Endothelial cell of umbilical vein (primary cell): ENCODE data around the gene ZNF385C. TPM values are rescaled to one million over a fixed set of nuclear protein-coding genes. Genes with fewer than 3 reads are reported as not detected.
"Not testable (repeated sequence)": the region's sequence is repeated elsewhere in the genome, so short reads cannot be mapped to it uniquely, and the experiment has no call there.

Source experiments
- BruUV-seq: library from RNA; stranded (reverse); fragments of 400-500 nt; replicated peaks from 2 replicates; lab custom pipeline; 2021; lab: Mats Ljungman, UMichigan
- CTCF ChIA-PET: fragments of 300-600, 350-600 bp; sonication (Branson Sonifier 250); formaldehyde crosslinking; loops from one replicate; lab custom pipeline; 2021; ENCODE audit warnings: antibody characterized with exemption, inconsistent platforms; lab: Charles Lee
- POLR2A ChIA-PET: fragments of 300-600, 350-600 bp; sonication (Branson Sonifier 250); formaldehyde crosslinking; loops from one replicate; lab custom pipeline; 2021; ENCODE audit warnings: antibody characterized with exemption, inconsistent platforms; lab: Charles Lee
- DNase-seq: peaks from one replicate; pipeline ENCODE4 v3.0.0-alpha.2; 2011; ENCODE audit warnings: low read depth, low spot score
- FAIRE-seq: peaks from 2 replicates; lab custom pipeline; 2011; peaks lifted over from hg19 to GRCh38; lab: Jason Lieb, UNC
- H2AFZ ChIP-seq: 2 replicates; pipeline ENCODE4 v1.6.0; 2012; ENCODE audit warnings: low read depth, low read length, control low read depth, inconsistent platforms
- H3K27ac ChIP-seq: 2 replicates; pipeline ENCODE4 v1.5.1; 2011; ENCODE audit warnings: low read depth, mild to moderate bottlenecking, control low read depth, low read length, moderate library complexity; ENCODE audit not compliant: insufficient read depth
- H3K27me3 ChIP-seq, 2 experiments: 2 replicates each; pipeline versions ENCODE4 v1.6.0 to v1.6.1; 2011; ENCODE audit warnings: low read length in 2 of 2, mixed read lengths in 1 of 2; ENCODE audit not compliant: control insufficient read depth in 2 of 2, insufficient read depth in 2 of 2
- H3K36me3 ChIP-seq, 2 experiments: 2 replicates in 1 of 2; 3 replicates in 1 of 2; pipeline ENCODE4 v1.5.1; 2011; ENCODE audit warnings: low read length in 2 of 2, mild to moderate bottlenecking in 1 of 2, moderate library complexity in 1 of 2; ENCODE audit not compliant: control insufficient read depth in 2 of 2, insufficient read depth in 2 of 2; ENCODE audit errors: extremely low read depth in 1 of 2
- H3K4me1 ChIP-seq: 3 replicates; pipeline ENCODE4 v1.5.1; 2011; ENCODE audit warnings: mild to moderate bottlenecking, low read length; ENCODE audit not compliant: control insufficient read depth, insufficient read depth; ENCODE audit errors: extremely low read depth
- H3K4me2 ChIP-seq: 2 replicates; pipeline ENCODE4 v1.6.1; 2011; ENCODE audit warnings: low read length, control low read depth, mixed read lengths; ENCODE audit not compliant: insufficient read depth
- H3K4me3 ChIP-seq, 3 experiments: fragments of 200-600 bp in 1 of 3; sonication (generic), shearing (Covaris generic) in 1 of 3; replicated peaks in 1 of 3; 2 replicates each; pipeline ENCODE4 v1.5.1; 2011 to 2016; ENCODE audit warnings: control low read depth in 3 of 3, low read length in 3 of 3, mild to moderate bottlenecking in 2 of 3, inconsistent platforms in 1 of 3, low read depth in 1 of 3, moderate library complexity in 1 of 3; ENCODE audit not compliant: insufficient read depth in 1 of 3
- H3K79me2 ChIP-seq: 2 replicates; pipeline ENCODE4 v1.6.0; 2012; ENCODE audit warnings: low read length, inconsistent platforms; ENCODE audit not compliant: control insufficient read depth, insufficient read depth
- H3K9ac ChIP-seq: replicated peaks from 2 replicates; pipeline ENCODE3; 2011; ENCODE audit warnings: low read length, control low read depth; ENCODE audit not compliant: insufficient read depth; ENCODE audit errors: extremely low read depth
- H3K9me1 ChIP-seq: replicated peaks from 3 replicates; pipeline ENCODE4 v1.6.0; 2011; ENCODE audit warnings: mild to moderate bottlenecking, low read length; ENCODE audit not compliant: control insufficient read depth, insufficient read depth; ENCODE audit errors: extremely low read depth
- H3K9me3 ChIP-seq: replicated peaks from 2 replicates; pipeline ENCODE4 v1.5.1; 2012; ENCODE audit warnings: low read length, inconsistent platforms; ENCODE audit not compliant: control insufficient read depth, insufficient read depth
- H4K20me1 ChIP-seq: replicated peaks from 2 replicates; pipeline ENCODE3; 2011; ENCODE audit warnings: mild to moderate bottlenecking, low read length; ENCODE audit not compliant: control insufficient read depth, insufficient read depth; ENCODE audit errors: extremely low read depth
- EZH2 ChIP-seq: IDR thresholded peaks from 2 replicates; pipeline ENCODE4 v1.6.1; 2012; ENCODE audit warnings: borderline replicate concordance, low read depth, mild to moderate bottlenecking, moderate library complexity, low read length, inconsistent platforms; ENCODE audit not compliant: severe bottlenecking
- FOS ChIP-seq: IDR thresholded peaks from 2 replicates; pipeline ENCODE4 v1.6.1; 2011; ENCODE audit warnings: mild to moderate bottlenecking, low read length, moderate library complexity, borderline replicate concordance; ENCODE audit not compliant: insufficient read depth
- GATA2 ChIP-seq: IDR thresholded peaks from 2 replicates; pipeline ENCODE4 v1.7.0; 2011; ENCODE audit warnings: low read depth, mild to moderate bottlenecking, moderate library complexity, mixed read lengths, low read length; ENCODE audit not compliant: insufficient read length, insufficient read depth
- JUN ChIP-seq: IDR thresholded peaks from 2 replicates; pipeline ENCODE4 v1.6.1; 2011; ENCODE audit warnings: borderline replicate concordance, low read depth; ENCODE audit not compliant: insufficient read length, insufficient read depth
- MYC ChIP-seq: IDR thresholded peaks from one replicate; pipeline ENCODE4 v1.6.1; 2011; ENCODE audit warnings: mild to moderate bottlenecking, low read depth, low read length
- POLR2A ChIP-seq: IDR thresholded peaks from 2 replicates; pipeline ENCODE4 v1.6.1; 2012; ENCODE audit warnings: low read depth, mild to moderate bottlenecking, control low read depth, low read length
- POLR2AphosphoS5 ChIP-seq: IDR thresholded peaks from 2 replicates; pipeline ENCODE4 v1.6.1; 2012; ENCODE audit warnings: low read depth, mild to moderate bottlenecking, control low read depth, low read length, moderate library complexity; ENCODE audit not compliant: insufficient read depth
- dilution Hi-C: fragments of 300-500 bp; cut with MboI; formaldehyde crosslinking; loops from one replicate; pipeline ENCODE4 v1.15.0; 2019; ENCODE audit warnings: low sequenced_read_pairs; ENCODE audit not compliant: extremely low pct_ligation_motif_present
- intact Hi-C: fragments of 100-400 bp; cut with micrococcal nuclease; formaldehyde crosslinking; loops from one replicate; pipeline ENCODE4 v1.10.0; 2022
- polyA plus RNA-seq, 4 experiments: library from polyadenylated mRNA; depleted of rRNA in 3 of 4; stranded (reverse) in 3 of 4; unstranded in 1 of 4; fragments of >200 nt; gene quantifications; 2 replicates each; pipeline versions ENCODE4 v1.2.1 to v1.2.3, GENCODE V29; 2011 to 2012; ENCODE audit warnings: missing spikeins in 1 of 4
- total RNA-seq: library from RNA; stranded (reverse); gene quantifications from 2 replicates; pipeline ENCODE4 v1.2.3, GENCODE V29; 2021
- TF ChIP-seq, protein P1 (sequence below), 2 donors: IDR thresholded peaks; 1 replicate in 1 of 2; 2 replicates in 1 of 2; pipeline ENCODE4 v1.5.1; 2011; ENCODE audit warnings: low read length in 2 of 2, mild to moderate bottlenecking in 2 of 2, moderate library complexity in 2 of 2, control low read depth in 1 of 2, inconsistent platforms in 1 of 2, low read depth in 1 of 2; ENCODE audit not compliant: insufficient read depth in 1 of 2; ENCODE audit errors: extremely low read depth in 1 of 2
- TF ChIP-seq, protein P2 (sequence below): IDR thresholded peaks from 2 replicates; pipeline ENCODE4 v1.6.1; 2011; ENCODE audit not compliant: insufficient read depth, insufficient read length

The ZNF385C gene
- total and polyA plus RNA-seq, 2 donors (not counting 3 experiments of a cell fraction or from before 2014, with no cell fraction given), result 0.07 TPM; not detected in 1

DNA sequence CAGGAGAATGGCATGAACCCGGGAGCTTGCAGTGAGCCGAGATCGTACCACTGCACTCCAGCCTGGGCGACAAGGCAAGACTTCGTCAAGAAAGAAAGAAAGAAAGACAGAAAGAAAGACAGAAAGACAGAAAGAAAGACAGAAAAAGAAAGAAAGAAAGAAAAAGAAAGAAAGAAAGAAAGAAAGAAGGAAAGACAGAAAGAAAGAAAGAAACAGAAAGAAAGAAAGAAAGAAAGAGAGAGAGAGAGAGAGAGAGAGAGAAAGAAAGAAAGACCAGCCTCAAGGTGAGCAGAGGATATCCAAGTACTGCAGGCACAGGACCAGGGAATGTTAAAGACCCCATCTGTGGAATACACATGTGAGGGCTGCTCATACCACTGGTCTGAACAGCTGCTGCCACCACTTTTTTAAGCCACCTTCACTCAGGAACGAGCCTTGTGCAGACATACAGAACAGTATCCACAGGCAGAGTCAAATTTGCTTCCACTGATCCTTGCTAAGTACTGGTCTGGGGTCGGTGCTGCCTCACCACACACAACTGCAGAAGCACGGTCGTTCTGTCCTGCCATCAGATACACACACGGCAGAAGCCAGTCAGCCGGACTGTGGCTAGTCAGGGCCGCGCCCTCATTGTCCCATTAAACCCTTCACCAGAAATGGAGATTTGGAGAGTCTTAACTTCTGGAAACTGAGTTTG lies 48.8 kb upstream of the ZNF385C start:
- CTCF ChIA-PET, result interaction anchor here (0.7 kb wide), 1 partner anchor 34 kb away, joined by 3 read pairs; no protein-coding TSS in a partner anchor
- Histone ChIP-seq H3K9me3 (no peaks in the 10 kb centered on the region), H3K9me1 (no peaks in the 10 kb centered on the region), H4K20me1 (no peaks in the 10 kb centered on the region), H3K9ac (no peak overlapping the region), H2AFZ (no peak overlapping the region), H3K4me3 (no peak overlapping the region), H3K4me1 (no peaks in the 10 kb centered on the region), H3K36me3 (peaks cover 4 to 23% of the 10 kb centered on the region in 2 experiments), H3K4me2 (no peak overlapping the region), H3K79me2 (peaks cover 92% of the 10 kb centered on the region), H3K27me3 (no peaks in the 10 kb centered on the region), H3K27ac (no peak overlapping the region)
- POLR2A ChIA-PET, result no interaction called here
- dilution Hi-C loops, result no loop called here
- TF ChIP-seq GATA2 (no peak), POLR2A (no peak), JUN (no peak), POLR2AphosphoS5 (no peak), MYC (no peak), FOS (no peak), EZH2 (no peak)
- TF ChIP-seq, protein P1, sequence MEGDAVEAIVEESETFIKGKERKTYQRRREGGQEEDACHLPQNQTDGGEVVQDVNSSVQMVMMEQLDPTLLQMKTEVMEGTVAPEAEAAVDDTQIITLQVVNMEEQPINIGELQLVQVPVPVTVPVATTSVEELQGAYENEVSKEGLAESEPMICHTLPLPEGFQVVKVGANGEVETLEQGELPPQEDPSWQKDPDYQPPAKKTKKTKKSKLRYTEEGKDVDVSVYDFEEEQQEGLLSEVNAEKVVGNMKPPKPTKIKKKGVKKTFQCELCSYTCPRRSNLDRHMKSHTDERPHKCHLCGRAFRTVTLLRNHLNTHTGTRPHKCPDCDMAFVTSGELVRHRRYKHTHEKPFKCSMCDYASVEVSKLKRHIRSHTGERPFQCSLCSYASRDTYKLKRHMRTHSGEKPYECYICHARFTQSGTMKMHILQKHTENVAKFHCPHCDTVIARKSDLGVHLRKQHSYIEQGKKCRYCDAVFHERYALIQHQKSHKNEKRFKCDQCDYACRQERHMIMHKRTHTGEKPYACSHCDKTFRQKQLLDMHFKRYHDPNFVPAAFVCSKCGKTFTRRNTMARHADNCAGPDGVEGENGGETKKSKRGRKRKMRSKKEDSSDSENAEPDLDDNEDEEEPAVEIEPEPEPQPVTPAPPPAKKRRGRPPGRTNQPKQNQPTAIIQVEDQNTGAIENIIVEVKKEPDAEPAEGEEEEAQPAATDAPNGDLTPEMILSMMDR (IDR thresholded peaks at IDR 0.05; ENCODE audit: extremely low read depth in 1 of 2, insufficient read depth in 1 of 2, low read depth in 1 of 2, low read length in 2 of 2), result no peak
- TF ChIP-seq, protein P2, sequence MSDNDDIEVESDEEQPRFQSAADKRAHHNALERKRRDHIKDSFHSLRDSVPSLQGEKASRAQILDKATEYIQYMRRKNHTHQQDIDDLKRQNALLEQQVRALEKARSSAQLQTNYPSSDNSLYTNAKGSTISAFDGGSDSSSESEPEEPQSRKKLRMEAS, result no peak
- no TSS peak for BruUV-seq
- no peak for FAIRE-seq
- DNase-seq, result no peak
- intact Hi-C loops, result no loop called here

DNA sequence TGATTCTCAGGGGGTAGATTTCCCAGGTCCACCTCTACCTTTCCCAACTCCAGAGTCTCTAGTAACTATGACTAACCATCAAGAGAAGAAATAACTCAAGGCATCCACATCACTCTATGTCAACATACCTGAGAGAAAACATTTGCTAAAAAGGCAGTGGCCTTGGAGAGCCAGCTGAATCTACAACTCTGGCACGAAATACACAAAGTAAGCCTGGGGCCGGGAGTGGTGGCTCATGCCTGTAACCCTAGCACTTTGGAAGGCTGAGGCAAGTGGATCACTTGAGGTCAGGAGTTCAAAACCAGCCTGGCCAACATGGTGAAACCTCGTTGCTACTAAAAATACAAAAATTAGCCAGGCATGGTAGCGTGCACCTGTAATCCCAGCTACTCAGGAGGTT lies 44.9 kb upstream of the ZNF385C start:
- FAIRE-seq, H3K9me1 ChIP-seq, H3K9me3 ChIP-seq, DNase-seq, H3K4me2 ChIP-seq, dilution Hi-C loops, H4K20me1 ChIP-seq, H3K4me3 ChIP-seq, BruUV-seq, H3K9ac ChIP-seq, intact Hi-C loops, H2AFZ ChIP-seq, POLR2A ChIA-PET, H3K27ac ChIP-seq, H3K4me1 ChIP-seq, H3K27me3 ChIP-seq: not testable (repeated sequence)
- peaks cover 0 to 17% of the 10 kb centered on the region in 2 experiments for H3K36me3 ChIP-seq
- peaks cover 93% of the 10 kb centered on the region for H3K79me2 ChIP-seq
- CTCF ChIA-PET, result interaction anchor here (1.9 kb wide), 1 partner anchor 11 kb away, joined by 4 read pairs; no protein-coding TSS in a partner anchor
